ENCODE data around the gene FLNC. TPM values are rescaled to one million over a fixed set of nuclear protein-coding genes. Genes with fewer than 3 reads are reported as not detected.

Gene FLNC
- total and polyA plus RNA-seq, 9 of the 15 experiments (the other 6 are each of a cell fraction or from before 2014, with no cell fraction given), result 0.90 to 155 (median 28.8) TPM

DNA sequence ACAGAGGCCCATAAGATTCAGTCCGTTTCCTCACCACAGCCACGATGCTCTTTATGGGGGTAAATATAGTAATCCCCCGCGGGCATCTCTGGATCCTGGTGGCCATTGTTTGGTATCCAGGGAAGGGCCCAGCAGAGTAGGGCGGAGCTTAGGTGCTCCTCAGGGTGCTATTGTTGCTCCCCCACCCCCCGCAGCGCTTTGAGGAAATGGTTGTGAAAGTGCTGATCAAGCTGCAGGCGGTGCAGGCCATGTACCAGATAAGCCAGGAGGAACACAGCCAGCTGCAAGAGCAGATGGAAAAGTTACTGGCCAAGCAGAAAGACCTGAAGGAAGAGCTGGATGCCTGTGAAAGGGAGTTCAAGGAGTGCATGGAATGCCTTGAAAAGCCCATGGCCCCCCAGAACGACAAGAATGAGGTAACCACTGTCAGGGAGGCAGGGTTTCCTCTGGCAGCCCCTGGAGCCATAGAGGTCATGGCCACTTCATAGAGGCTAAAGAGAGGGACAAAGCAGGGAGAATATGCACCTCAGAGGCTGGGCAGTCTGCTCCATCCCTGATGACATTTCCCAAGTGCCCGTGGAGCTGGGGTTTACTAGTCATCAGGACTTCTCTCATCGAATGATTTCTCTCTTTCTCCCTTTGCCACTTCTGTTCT lies 17.6 kb upstream of the FLNC start (continued):
- TF ChIP-seq NCOA1 (IDR thresholded peaks at IDR 0.05; ENCODE audit: low read depth) (no peak), FOXM1 (IDR thresholded peaks at IDR 0.05; ENCODE audit: low read depth) (0 out of 2 replicates have a peak, but pooled peaks have one; percentile 50), FOXM1 (CRISPR knock-in tag; IDR thresholded peaks at IDR 0.05; ENCODE audit: low read depth) (no peak), MYNN (IDR thresholded peaks at IDR 0.05) (0 out of 2 replicates have a peak, but pooled peaks have one; percentile 63), MYNN (CRISPR knock-in tag; IDR thresholded peaks at IDR 0.05) (no peak), NFIC (IDR thresholded peaks at IDR 0.05) (peak; percentile 83), TGIF2 (CRISPR knock-in tag; IDR thresholded peaks at IDR 0.05) (no peak), ZNF785 (CRISPR knock-in tag; IDR thresholded peaks at IDR 0.05) (no peak), ZNF174 (CRISPR knock-in tag; IDR thresholded peaks at IDR 0.05) (no peak), ZNF12 (CRISPR knock-in tag; IDR thresholded peaks at IDR 0.05) (no peak), DMBX1 (CRISPR knock-in tag; IDR thresholded peaks at IDR 0.05; ENCODE audit: borderline replicate concordance) (0 out of 2 replicates have a peak, but pooled peaks have one; percentile 31), HMG20B (CRISPR knock-in tag; IDR thresholded peaks at IDR 0.05) (no peak), NFXL1 (CRISPR knock-in tag; IDR thresholded peaks at IDR 0.05) (no peak), SMAD4 (CRISPR knock-in tag; conservative IDR thresholded peaks at IDR 0.05) (0 out of 2 replicates have a peak, but pooled peaks have one; percentile 55), CCNT2 (IDR thresholded peaks at IDR 0.05; ENCODE audit: borderline replicate concordance, extremely low read depth, insufficient read length, low read depth, low read length) (peak; percentile 20), NR3C1 (CRISPR knock-in tag; IDR thresholded peaks at IDR 0.05) (no peak), PHF21A (IDR thresholded peaks at IDR 0.05; ENCODE audit: borderline replicate concordance, low read depth) (peak; percentile 62; the same call in 1 of the 2 replicates), HMGN3 (IDR thresholded peaks at IDR 0.05; ENCODE audit: borderline replicate concordance, extremely low read depth, insufficient read length, low read depth, low read length) (peak; percentile 46), ZNF24 (IDR thresholded peaks at IDR 0.05) (no peak), ZNF507 (tag; conservative IDR thresholded peaks at IDR 0.05) (no peak), ELF4 (CRISPR knock-in tag; IDR thresholded peaks at IDR 0.05) (no peak), ZNF589 (CRISPR knock-in tag; IDR thresholded peaks at IDR 0.05; ENCODE audit: low read depth) (0 out of 2 replicates have a peak, but pooled peaks have one; percentile 33), MAFG (tag; conservative IDR thresholded peaks at IDR 0.05) (peak; percentile 92), BACH1 (tag; IDR thresholded peaks at IDR 0.05) (peak; percentile 37; the same call in 1 of the 2 replicates), RNF2 (IDR thresholded peaks at IDR 0.05) (peak; percentile 57; the same call in 1 of the 2 replicates)
- TF ChIP-seq, protein P1, sequence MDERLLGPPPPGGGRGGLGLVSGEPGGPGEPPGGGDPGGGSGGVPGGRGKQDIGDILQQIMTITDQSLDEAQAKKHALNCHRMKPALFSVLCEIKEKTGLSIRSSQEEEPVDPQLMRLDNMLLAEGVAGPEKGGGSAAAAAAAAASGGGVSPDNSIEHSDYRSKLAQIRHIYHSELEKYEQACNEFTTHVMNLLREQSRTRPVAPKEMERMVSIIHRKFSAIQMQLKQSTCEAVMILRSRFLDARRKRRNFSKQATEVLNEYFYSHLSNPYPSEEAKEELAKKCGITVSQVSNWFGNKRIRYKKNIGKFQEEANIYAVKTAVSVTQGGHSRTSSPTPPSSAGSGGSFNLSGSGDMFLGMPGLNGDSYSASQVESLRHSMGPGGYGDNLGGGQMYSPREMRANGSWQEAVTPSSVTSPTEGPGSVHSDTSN (CRISPR knock-in tag; IDR thresholded peaks at IDR 0.05; ENCODE audit: low read depth), result no peak
- TF ChIP-seq, protein P1 (tag; conservative IDR thresholded peaks at IDR 0.05; ENCODE audit: low read depth), result no peak
- TF ChIP-seq, protein P2, sequence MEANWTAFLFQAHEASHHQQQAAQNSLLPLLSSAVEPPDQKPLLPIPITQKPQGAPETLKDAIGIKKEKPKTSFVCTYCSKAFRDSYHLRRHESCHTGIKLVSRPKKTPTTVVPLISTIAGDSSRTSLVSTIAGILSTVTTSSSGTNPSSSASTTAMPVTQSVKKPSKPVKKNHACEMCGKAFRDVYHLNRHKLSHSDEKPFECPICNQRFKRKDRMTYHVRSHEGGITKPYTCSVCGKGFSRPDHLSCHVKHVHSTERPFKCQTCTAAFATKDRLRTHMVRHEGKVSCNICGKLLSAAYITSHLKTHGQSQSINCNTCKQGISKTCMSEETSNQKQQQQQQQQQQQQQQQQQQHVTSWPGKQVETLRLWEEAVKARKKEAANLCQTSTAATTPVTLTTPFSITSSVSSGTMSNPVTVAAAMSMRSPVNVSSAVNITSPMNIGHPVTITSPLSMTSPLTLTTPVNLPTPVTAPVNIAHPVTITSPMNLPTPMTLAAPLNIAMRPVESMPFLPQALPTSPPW (CRISPR knock-in tag; IDR thresholded peaks at IDR 0.05), result peak; percentile 87
